T-helper 2 cell treated with Interferon-gamma antibody and Interleukin-4, amounts not matched to agents 100 ng/mL and 5 ng/mL, for 36 hours (primary cell): ENCODE measurements around the gene HSD3B7. TPM values are rescaled to one million over a fixed set of nuclear protein-coding genes. Genes with fewer than 3 reads are reported as not detected.
"Not testable (repeated sequence)": the region's sequence is repeated elsewhere in the genome, so short reads cannot be mapped to it uniquely, and the experiment has no call there.

ENCODE experiments used
- intact Hi-C: fragments of 100-400 bp; cut with micrococcal nuclease; formaldehyde crosslinking; loops from one replicate; pipeline ENCODE4 v1.15.1; 2023
- total RNA-seq: library from RNA; stranded (reverse); gene quantifications from 2 replicates; pipeline ENCODE4 v1.2.3, GENCODE V29; 2022

The HSD3B7 gene
- total RNA-seq, 1 donor from 2014 or later: 3.8 TPM

DNA sequence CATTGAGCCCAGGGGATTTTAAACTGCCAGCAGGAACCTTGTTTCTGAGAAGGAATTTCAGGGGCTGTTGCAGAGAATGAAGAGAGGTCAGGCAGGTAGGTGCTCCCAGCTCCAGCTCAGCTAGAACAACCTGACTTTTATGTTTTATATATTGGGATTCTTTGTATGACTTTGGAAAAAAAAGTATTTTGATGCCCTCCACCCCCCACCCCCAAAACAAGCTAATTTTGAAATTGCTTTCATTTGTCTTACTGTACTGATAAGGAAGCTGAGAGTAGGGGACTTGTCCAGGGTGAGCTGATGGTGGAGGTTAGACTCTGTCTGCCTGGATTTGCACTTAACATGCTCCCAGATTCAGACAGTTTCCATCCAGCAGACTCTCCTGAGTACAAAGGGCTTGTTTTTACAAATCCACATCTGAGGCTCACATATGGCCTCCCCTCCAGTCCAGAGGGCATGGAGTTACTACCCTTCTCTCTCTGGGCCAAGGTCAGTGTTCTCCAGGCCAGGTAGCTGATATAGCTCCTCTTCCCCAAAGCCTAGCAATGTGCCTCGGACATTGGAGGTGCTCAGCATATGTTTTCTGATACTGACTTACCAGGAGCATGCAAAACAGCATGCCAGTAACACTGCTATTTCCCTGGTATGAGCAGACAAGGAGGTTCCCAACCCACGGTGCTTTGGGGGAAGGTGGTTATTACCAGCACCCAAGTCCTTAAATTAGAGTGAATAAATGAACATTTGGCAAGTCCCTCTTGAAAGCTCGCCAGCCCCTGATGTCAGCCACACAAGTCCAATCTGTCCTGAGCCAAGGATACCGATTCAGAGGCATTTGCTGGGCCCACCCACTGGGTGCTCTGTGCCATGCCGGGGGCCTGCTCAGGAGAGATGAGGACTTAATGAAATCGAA, 14.1 kb downstream of the HSD3B7 start:
- intact Hi-C loops: loop anchor here (5.0 kb wide), 1 partner anchor 42 kb away; the partner anchor contains the start of gene SETD1A

DNA sequence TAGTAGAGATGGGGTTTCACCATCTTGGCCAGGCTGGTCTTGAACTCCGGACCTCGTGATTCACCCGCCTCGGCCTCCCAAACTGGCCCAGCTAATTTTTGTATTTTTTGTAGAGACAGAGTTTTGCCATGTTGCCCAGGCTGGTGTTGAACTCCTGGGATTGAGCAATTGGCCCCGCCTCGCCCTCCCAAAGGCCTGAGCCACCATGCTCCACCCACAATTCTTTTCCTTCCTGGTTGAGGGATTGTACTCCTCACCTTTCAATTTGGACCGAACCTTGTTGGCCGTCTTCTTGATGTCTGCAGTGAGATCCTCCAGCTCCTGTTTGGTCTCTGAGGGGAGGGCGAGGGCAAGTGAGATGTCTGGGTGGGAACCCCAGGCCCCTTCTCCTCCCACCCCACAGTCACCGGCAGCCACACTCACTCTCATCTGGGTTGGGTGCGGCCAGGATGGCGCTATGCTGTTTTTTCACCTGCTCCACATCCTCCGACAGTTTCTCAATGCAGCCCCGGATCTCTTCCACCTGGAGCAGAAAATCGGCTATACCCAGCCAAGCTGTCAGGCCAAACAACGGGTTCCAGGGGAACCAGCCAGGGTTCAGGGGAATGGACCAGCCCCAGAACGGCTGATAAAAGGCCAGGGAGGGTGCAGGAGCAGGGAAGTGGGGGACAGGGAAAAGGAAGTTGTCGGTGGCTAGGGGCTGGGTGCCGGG, 15.8 kb downstream of the HSD3B7 start:
- intact Hi-C loops: no loop called here

DNA sequence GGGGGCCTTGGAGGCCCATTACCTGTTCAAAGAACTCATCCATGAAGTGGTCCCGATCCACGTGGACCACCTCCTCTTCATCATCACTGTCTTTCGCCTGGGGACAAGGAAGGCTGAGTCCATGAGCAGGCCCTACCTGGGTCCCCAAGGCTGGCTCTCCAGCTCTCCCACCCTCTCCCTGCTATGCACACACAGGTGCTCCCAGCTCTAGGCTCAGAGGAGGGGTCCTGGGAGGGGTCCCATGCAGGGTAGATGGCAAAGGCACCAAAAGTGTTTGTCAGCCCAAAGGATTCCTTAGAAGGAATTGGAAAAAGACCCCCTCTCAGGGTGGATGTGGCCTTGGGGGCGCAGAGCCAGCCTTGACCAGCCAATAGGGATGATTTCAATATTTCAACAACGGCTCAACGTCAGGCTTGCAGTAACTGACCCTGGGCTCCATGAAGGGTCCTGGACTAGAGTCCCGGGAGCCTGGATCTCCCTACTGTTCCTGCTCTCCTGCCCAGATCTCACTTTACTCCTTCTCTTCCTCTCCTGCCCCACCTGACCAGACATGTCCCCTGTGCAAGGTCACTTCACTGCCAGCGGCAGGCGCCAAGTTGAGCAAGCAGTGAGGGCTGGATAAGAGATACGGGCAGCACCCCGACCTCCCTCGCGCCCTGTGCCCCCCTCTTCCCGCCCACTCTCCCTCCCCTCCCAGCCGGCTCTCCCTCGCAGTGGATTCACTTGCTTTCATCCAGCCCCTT, 16.7 kb downstream of the HSD3B7 start:
- intact Hi-C loops: no loop called here

DNA sequence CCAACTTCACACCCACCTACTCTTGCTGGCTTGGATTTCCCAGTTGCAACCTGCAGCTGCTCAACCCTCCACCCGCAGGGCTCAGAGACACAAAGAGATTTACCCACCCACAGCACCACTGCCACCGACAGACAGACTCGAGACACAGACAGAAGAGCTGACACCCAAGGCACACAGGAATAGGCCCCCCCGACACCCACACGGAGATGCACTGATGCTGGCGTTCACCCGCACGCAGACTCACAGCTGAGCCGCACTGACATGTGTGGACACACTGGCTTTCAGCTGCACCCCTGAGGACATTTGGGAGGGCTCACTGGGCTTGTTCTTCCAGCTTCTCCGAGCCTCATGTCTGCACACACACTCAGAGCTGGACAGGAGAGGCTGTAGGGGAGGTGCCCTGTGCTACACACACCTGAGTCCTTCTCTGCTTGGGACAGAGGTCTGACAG, 17.3 kb downstream of the HSD3B7 start:
- intact Hi-C loops: no loop called here

DNA sequence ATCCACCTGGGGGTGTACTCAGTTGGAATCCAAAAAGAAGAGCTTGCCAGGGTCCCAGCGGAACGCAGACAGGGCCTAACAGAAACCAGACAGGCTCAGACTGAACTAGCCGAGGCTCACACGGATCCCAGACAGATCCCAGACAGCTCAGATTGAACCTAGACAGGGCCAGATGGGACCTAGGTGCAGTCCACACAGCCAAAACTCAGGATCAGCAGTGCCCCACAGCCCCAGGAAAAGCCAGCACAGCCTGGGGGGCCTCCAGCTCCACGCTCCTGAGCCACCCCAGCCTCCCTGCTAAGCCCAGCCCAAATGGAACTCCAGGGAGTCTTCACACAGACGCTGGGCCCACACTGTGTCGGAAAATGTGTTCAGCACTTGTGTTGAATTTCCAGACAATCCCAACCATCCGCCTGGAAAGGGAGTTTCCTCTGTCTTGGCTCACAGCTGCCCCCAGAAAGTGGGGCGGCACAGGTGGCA, 17.9 kb downstream of the HSD3B7 start:
- intact Hi-C loops: no loop called here

DNA sequence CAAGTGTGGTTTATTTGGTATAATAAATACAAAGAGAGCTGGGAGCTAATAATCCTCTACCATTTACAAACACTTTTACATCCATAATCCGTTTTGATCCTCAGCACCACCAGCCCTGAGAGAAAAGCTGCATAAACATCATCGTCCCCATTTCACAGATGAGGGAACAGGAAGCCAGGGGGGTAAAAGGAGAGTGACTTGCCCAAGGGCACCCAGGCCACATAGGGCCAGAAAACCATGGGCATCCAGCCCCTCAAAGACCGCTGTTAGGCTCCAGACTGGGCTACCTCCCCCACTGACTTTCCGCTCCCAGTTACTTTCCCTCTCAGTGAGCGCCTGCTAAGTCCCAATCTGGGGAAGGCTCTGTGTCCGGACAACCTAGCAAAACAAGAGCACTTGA, 18.7 kb downstream of the HSD3B7 start:
- intact Hi-C loops: no loop called here

DNA sequence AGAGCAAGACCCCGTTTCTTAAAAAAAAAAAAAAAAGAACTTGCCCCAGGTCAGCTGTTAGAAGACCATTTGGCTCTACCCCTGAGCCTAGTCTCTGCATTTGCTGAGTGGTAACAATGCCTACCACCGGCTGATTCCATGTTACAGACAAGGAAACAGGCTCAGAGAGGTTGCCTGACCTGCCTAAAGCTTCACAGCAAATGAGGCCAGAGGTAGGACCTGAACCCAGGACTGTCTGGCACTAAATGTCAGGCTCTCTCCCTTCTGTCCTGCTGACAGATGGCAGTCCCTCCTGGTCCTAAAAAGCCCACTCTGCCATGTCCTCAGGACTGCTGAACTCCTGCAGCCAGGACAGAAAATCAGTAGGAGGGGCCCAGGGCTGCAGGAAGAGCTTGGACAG, 19.7 kb downstream of the HSD3B7 start:
- intact Hi-C loops: no loop called here

DNA sequence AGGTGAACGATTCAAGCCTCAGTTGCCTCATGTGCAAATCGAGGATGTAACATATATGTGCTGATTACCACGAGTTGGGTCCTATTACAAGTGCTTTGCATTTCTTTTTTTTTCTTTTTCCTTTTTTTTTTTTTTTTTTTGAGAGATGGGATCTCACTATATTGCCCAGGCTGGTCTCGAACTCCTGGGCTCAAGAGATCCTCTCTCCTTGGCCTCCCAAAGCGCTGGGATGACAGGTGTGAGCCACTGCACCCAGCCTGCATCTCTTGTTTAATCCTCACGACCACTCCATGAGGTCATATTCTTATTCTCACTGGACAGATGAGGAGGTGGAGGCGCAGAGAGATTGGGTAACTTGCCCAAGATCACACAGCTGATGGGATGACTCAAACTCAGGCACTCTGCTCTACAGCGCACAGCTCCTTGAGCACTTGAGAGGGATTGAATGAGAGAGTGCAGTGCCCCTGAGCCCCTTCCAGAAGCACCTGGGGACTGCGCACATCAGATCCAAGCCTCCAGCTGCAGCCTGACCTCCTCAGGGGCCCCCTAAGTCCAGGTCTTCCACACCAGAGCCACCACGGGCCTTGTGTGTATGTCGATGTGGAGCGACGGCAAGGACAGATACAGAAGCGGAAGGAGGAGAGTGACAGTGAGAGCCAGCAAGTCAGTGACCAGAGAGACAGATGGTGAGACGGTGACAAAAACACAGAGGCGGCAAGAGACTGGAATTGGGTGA, 20.5 kb downstream of the HSD3B7 start:
- intact Hi-C loops: no loop called here

DNA sequence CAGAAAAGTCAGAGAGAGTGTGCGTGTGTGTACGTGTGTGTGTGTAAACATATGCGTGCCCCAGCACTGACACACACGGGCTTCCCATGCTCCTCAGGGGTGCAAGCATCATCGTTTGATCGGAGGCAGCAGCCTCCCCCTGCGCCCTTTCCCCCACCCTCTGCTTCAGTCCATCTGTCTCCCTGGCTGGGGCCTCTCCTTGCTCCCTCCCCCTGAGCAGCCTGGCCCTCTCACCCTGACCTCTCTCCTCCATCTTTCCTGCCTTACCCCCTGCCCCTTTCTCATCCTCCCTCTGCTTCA, 21.0 kb downstream of the HSD3B7 start:
- intact Hi-C loops: no loop called here

DNA sequence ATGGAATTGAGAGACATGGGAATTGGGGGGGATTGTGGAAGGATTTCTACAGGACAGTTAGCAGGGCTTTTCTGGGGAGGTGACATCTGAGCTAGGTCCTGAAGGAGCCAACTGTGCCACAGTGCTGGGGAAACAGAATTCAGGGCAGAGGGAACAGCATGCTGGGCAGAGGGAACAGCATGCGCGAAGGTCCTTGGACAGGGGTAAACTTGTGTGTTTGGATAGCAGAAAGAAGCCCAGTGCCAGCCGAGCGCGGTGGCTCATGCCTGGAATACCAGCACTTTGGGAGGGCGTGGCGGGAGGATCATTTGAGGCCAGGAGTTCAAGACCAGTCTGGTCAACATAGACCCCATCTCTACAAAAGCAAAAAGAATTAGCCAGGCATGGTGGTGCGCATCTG, 21.6 kb downstream of the HSD3B7 start:
- intact Hi-C loops: no loop called here

DNA sequence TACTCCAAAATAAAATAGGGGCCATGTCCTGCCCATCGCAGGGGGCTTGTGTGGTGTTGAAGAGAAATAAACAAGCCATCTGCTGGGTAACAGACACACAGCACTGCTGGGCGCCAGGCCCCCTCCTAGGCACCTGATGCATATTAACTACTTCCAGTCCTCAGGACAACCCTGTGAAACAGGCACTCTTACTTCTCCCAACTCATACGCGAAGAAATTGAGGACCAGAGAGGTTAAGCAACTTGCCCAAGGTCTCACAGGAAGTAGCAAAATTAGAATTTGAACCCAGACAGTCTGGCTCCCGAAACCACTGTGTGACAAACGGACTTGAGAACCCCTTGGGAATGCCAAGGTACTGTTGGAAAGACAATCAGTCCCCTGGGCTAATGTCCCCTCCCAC, 22.7 kb downstream of the HSD3B7 start:
- intact Hi-C loops: no loop called here

DNA sequence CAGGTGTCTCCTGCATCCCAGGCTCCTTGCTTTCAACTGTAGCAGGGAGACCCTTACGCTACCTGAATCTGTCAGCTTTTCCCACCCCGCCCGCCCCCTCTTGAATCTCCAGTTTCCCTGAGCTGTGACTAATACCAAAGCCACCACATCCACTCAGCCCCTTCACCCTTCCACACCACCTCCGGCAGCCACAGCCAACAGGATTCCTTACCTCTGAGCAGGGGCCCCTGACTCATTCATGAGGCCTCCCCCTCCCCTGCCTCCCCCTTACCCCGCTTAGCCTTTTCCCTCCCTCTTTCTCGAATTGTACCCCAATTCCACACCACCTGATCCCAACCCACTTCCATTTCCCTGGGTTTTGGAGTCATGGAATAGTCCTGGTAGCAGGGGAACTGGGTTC, 23.1 kb downstream of the HSD3B7 start:
- intact Hi-C loops: no loop called here

DNA sequence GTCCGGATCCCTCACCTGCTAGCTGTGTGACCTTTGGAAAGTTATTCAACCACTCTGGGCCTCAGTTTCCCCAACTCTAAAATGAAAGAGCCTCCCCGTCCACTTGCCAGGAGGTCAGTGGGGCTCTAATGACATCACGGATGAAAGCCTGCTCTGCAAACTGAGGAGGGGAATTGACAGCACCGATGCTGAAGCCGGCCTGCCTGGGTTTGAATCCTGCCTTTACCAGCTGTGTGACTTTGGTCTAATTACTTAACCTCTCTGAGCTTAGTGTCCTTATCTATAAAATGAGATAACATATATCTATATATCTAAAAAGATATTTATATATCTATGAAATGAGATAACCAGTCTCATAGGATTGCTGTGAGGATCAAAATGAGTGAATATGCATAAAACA, 23.5 kb downstream of the HSD3B7 start:
- intact Hi-C loops: no loop called here

DNA sequence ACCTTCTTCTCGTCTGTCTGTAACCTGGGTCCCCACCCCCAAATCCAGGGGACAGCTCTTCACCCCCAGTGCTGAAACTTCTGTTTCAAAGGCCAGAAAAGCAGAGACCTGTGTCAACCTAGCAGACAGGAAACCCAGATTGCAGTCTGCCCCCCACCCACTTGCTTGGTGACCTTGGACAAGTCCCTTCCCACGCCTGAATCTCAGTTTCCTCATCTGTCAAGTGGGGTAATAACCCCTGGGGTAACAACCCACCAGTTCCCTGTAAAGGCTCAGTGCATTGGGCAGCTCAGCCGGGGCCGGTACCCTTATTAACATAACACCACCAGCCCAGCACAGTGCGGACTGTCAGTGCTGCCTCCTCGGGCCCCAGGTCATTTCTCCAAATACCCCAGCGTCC, 24.1 kb downstream of the HSD3B7 start:
- intact Hi-C loops: no loop called here

DNA sequence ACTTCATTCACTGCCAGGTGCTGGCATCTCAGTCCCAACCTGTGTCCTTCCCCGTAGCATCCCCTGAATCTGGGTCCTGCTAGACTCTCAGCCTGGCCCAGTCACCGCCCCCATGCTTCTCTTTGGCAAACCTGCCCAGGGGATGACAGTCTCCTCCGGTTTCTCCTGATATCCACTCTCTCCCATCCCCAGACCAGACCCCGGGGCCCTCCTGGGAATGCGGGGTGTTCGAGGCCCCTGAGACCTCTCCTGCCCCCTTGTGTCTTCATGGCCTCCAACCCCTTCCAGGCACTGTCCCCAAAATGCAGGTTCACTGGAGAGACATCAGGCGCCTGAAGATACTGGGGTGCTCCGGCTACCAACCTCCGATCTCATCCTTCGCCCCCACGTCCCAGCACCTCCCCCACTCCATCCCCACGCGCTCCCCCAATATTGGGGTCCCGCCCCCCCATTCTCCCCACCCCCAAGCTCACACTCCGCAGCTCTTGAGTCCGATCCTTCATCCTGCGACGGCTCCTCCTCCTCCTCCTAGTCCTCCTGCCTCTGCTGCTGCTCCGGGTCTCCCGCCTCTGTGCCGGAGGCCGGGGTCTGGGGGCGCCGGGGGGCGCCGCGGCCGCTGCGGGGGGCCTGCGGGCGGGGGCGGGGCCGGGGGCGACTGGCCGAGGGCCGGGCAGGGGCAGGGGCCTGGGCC, 25.0 kb downstream of the HSD3B7 start:
- intact Hi-C loops: no loop called here

DNA sequence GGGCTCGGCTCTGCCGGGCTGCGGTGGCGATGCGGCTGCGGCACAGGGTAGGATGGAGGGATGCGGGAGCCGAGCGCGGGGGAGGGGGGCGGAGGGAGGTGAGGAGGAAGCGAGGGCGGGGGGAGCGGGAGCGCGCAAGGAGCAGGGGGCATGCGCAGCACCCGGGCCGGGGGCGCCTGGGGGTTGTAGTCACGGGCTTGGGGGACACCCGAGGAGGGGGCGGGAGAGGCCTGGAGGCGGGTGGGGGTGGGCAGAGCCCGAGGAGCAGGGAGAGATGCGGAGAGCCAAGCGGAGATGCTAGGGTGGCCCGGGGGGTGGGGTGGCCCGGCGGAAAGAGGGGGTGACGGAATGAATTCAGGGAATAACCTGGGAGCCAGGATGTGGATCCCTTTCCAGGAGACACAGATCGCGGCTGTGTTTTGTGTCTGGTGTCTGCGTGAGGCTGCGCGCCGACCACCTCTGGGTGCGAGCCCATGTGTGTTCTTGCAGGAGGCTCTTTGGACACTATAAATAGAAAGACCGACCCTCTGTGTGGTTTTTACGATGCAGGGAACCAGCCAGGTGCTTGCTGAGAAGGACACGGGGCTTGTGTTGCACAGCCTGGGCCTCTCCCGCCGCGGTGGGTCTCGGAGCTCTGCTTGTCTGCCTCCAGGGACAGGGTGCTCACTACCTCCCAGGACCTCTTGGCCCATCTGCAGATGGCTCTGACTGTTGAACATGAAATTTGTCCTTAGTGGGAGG, 25.7 kb downstream of the HSD3B7 start, which contains the start of gene STX1B:
TSS of gene STX1B (minus strand) at position 54 of the 741 bp plus-strand sequence. CDS start 242 bp downstream, outside the sequence.
- intact Hi-C loops: no loop called here

DNA sequence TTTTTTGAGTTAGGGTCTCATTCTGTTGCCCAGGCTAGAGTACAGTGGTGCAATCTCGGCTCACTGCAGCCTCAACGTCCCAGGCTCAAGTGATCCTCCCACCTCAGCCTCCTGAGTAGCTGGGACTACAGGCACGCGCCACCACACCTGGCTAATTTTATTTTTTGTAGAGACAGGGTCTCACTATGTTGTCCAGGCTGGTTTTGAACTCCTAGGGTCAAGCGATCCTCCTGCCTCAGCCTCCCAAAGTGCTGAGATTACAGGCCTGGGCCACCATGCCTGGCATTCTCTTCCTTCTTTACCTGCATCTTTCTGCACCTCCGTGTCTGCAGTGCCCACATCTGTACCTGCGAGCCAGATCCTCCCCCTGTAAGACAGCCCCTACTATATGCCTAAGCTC, 26.8 kb downstream of the HSD3B7 start:
- intact Hi-C loops: not testable (repeated sequence)

DNA sequence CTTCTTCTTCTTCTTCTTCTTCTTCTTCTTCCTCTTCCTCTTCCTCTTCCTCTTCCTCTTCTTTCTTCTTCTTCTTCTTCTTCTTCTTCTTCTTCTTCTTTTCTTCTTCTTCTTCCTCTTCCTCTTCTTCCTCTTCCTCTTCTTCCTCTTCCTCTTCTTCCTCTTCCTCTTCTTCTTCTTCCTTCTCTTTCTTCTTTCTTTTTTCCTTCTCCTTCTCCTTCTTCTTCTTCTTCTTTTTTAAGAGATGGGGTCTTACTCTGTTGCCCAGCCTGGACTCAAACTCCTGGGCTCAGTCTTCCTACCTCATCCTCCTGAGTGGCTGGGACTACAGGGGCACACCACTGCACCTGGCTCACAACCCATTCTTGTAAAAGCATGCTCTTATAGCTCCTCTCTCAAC, 28.3 kb downstream of the HSD3B7 start:
- intact Hi-C loops: not testable (repeated sequence)

DNA sequence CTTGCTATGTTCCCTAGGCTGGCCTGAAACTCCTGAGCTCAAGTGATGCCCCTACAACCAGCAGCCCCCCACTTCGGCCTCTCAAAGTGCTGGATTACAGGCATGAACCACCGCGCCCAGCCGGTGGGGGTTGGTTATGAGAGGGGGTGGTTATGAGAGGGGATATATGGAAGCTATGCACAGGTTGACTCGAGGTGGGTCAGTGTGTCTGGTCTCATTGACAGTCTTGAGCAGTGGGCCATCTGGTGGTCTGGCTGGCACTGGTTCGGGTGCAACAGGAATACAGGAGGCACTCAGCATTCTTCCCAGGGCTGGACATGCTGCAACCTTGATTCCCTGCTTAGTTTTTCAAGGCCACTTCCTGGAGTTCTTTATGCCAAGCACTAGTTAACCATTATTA, 31.0 kb downstream of the HSD3B7 start:
- intact Hi-C loops: no loop called here

DNA sequence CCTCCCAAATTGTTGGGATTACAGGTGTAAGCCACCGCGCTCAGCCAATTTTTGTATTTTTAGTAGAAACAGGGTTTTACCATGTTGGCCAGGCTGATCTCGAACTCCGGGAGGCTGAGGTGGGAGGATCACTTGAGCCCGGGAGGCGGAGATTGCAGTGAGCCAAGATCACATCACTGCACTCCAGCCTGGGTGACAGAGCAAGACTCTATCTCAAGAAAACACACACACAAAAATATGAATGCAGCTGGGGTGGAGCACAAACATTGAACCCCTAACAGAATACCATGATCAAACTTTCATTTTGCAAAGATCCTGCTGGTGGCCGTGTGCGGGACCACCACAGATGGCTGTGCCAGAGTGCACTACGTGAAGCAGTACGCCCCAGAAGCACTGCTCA, 32.7 kb downstream of the HSD3B7 start:
- intact Hi-C loops: not testable (repeated sequence)
